Measurements from ENCODE around the gene IL17C.
"Not testable (repeated sequence)": the region's sequence is repeated elsewhere in the genome, so short reads cannot be mapped to it uniquely, and the experiment has no call there.

IL17C gene

GRCh38 chr16:88659160-88659559, 20.8 kb downstream of the IL17C start:
- DNase-seq (ENCODE audit: low spot score), result no peak

GRCh38 chr16:88661468-88661867, 23.1 kb downstream of the IL17C start:
- no peak for DNase-seq (ENCODE audit: low spot score)

GRCh38 chr16:88662222-88662842, 24.0 kb downstream of the IL17C start:
- DNase-seq (ENCODE audit: low spot score), result no peak

GRCh38 chr16:88662843-88663606, 24.7 kb downstream of the IL17C start, which contains the start of gene MVD:
Gene MVD, minus strand, starts transcription at chr16:88663091. Its CDS starts 11 bp downstream, at chr16:88663080.
- peak; percentile 97 for DNase-seq (ENCODE audit: low spot score)

- DNase-seq (ENCODE audit: low spot score), result no peak
These were observed 26.8 kb downstream of the IL17C start for GRCh38 chr16:88665148-88665547.

- DNase-seq (ENCODE audit: low spot score), result no peak
These were observed 27.2 kb downstream of the IL17C start for GRCh38 chr16:88665570-88665969.

- DNase-seq (ENCODE audit: low spot score), result no peak
These were observed 29.1 kb downstream of the IL17C start for GRCh38 chr16:88667461-88667860.

GRCh38 chr16:88669493-88669892, 31.1 kb downstream of the IL17C start:
- not testable (repeated sequence) for DNase-seq (ENCODE audit: low spot score)

GRCh38 chr16:88669980-88670379, 31.6 kb downstream of the IL17C start:
- DNase-seq (ENCODE audit: low spot score), result no peak

- DNase-seq (ENCODE audit: low spot score), result no peak
These were observed 33.4 kb downstream of the IL17C start for GRCh38 chr16:88671806-88672205.

GRCh38 chr16:88672776-88673175, 34.4 kb downstream of the IL17C start:
- no peak for DNase-seq (ENCODE audit: low spot score)

GRCh38 chr16:88673716-88674379, 35.5 kb downstream of the IL17C start:
- no peak for DNase-seq (ENCODE audit: low spot score)

- DNase-seq (ENCODE audit: low spot score), result no peak
These were observed 38.3 kb downstream of the IL17C start for GRCh38 chr16:88676502-88677242.

- DNase-seq (ENCODE audit: low spot score), result no peak
These were observed 39.3 kb downstream of the IL17C start for GRCh38 chr16:88677721-88678120.

GRCh38 chr16:88678224-88678979, 40.0 kb downstream of the IL17C start:
- no peak for DNase-seq (ENCODE audit: low spot score)

GRCh38 chr16:88680554-88681083, 42.2 kb downstream of the IL17C start:
- DNase-seq (ENCODE audit: low spot score), result no peak

- DNase-seq (ENCODE audit: low spot score), result no peak
These were observed 42.8 kb downstream of the IL17C start for GRCh38 chr16:88681084-88681680.

GRCh38 chr16:88681709-88682451, 43.5 kb downstream of the IL17C start:
- peak; percentile 81 for DNase-seq (ENCODE audit: low spot score)

- DNase-seq (ENCODE audit: low spot score), result no peak
These were observed 46.3 kb downstream of the IL17C start for GRCh38 chr16:88684569-88685155.

All from pons (tissue), 1 donor.